Measurements from ENCODE around the gene DNAAF8.

DNA sequence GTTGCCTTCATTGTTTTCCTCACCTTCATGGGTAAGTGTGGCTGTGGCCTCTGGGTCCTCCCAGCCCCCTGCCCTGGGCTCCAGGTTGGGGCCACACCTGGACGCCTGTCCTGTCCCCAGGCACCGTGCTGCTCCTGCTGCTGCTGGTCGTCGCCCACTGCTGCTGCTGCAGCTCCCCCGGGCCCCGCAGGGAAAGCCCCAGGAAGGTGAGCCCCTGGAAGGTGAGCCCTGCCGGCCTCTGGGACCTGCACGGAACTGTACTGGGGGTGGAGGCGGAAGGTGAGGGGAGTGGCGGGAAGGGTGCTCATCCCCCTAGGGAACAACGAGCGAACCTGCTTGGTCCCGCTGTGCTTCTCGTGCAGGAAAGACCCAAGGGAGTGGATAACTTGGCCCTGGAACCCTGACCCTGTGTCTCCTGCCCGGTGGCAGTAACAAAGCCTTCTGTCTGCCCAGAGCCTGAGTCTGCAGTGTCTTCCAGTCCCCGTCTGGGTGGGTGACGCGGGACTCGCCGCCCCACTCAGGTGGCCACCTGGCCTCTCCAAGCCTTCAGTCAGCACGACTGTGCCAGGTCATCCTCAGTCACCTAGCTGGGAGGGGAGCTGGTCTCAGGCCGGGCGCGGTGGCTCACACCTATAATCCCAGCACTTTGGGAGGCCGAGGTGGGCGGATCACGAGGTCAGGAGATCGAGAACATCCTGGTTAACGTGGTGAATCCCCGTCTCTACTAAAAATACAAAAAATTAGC is 61.7 kb downstream of the DNAAF8 start:
- TF ChIP-seq USF1 (IDR thresholded peaks at IDR 0.05; ENCODE audit: borderline replicate concordance, low read depth): no peak
- no peak for TF ChIP-seq NRF1 (IDR thresholded peaks at IDR 0.05; ENCODE audit: low read depth, low read length)

All from SK-N-SH (cell line).